H1 (cell line): ENCODE data around the gene LHFPL3. TPM values are rescaled to one million over a fixed set of nuclear protein-coding genes. Genes with fewer than 3 reads are reported as not detected.

Experiments
- TAF7 ChIP-seq: optimal IDR thresholded peaks from 2 replicates; pipeline ENCODE3; 2011; ENCODE audit warnings: low read depth, mild to moderate bottlenecking, inconsistent platforms, low read length, moderate library complexity, borderline replicate concordance
- polyA plus RNA-seq, 7 experiments: library from polyadenylated mRNA; depleted of rRNA in 3 of 7; stranded (reverse) in 5 of 7; unstranded in 2 of 7; fragments of >200 nt in 5 of 7; fragments of 200-250 nt in 2 of 7; gene quantifications; 1 replicate in 5 of 7; 2 replicates in 1 of 7; 4 replicates in 1 of 7; pipeline versions ENCODE4 v1.2.1 to v1.2.3, GENCODE V29; 2011 to 2013; ENCODE audit warnings: missing spikeins in 2 of 7, mixed read lengths in 2 of 7
- total RNA-seq: library from RNA; stranded (reverse); fragmentation: NEBNext Ultra II Directional; extraction: Animal tissue kit (Norgen Biotek cat#: 25700); gene quantifications from 2 replicates; pipeline ENCODE4 v1.2.1, GENCODE V29; 2021

Gene LHFPL3
- total and polyA plus RNA-seq, 2 of the 8 experiments (the other 6 are each of a cell fraction or from before 2014, with no cell fraction given) = 0.24 to 0.50 TPM

GRCh38 chr7:104371216-104371979 lies 43.0 kb downstream of the LHFPL3 start (continued):
- no peak for TF ChIP-seq TAF7
